HG03159 (cell line): ENCODE data around the gene FLACC1.

Experiments used
- ATAC-seq: cut with Tn5 transposase; IDR thresholded peaks from one replicate; pipeline ENCODE4 v1.9.1; 2021; ENCODE audit warnings: mild to moderate bottlenecking, moderate library complexity; ENCODE audit not compliant: unreplicated experiment

Gene FLACC1

DNA sequence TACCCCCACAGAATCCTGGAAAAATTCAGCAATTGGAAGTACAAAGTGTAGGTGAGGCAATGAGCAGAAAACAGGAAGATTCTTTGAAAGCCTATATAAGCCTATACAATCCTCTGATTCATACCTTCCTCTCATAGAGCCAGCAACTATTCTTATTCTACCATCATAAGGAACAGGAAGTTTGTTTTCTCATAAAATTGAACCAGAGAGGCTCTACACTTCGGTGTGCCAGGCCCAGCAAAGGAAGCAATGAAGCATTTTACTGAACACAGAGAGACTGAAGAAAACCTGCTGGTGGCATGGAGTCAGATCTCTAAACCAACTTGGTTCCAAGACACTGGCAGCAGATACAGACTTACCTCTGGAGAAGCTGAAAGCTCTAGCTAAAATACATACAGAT lies 78.1 kb downstream of the FLACC1 start:
- ATAC-seq, result no peak

DNA sequence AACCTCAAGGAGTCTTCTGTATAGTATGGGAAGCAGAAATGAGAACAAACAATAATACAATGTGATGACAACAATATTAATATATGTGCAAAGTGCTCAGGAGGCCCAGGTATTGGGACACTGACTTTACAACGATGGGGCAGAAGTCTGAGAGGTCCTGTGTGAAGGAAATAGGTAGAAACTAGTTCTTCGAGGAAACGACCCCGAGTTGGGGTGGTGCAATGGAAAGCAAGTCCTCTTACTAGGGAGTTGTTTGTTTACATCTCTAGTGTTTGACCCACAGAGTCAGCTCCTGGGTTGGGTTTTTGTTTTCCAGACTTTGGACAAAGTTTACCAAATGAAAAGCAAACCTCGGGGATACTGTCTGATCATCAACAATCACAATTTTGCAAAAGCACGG lies 80.6 kb downstream of the FLACC1 start:
- ATAC-seq, result no peak

DNA sequence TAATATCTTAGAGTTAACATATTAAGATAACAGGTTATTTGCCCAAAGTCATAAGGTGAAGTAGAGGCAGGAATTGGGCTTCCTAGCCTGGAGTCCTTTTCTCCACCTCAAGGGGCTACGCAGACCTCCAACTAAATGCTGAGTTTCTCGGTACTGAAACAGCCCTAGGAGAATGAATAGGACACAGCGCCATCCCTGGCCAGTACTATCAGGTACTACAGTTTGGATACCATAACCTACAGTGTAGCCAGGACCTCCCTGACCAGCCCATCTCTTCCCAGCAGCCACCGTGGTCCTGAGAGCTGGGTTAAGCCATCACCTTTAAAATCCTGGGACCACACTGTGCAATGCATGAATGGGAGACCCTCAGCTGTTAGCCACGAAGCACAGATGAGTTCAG lies 81.2 kb downstream of the FLACC1 start:
- ATAC-seq, result no peak

DNA sequence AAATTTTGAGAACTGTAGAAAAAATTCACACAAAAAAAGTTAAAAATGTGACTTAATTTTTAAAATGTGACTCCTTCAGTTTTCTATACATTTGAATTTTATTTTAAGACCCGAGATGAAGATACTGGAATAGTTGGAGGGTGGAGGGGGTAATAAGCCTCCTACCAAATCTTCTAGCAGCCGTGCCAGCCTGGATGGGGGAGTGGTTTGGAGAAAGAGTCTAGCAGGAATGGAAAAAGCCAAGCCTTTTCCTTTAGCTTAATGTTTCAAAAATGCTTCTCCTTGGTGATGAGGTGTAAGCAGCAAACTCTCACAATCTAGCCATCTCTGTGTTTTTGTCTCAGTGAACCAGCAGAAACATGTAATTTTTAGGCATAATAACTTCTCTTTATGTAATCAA lies 82.1 kb downstream of the FLACC1 start:
- no peak for ATAC-seq

DNA sequence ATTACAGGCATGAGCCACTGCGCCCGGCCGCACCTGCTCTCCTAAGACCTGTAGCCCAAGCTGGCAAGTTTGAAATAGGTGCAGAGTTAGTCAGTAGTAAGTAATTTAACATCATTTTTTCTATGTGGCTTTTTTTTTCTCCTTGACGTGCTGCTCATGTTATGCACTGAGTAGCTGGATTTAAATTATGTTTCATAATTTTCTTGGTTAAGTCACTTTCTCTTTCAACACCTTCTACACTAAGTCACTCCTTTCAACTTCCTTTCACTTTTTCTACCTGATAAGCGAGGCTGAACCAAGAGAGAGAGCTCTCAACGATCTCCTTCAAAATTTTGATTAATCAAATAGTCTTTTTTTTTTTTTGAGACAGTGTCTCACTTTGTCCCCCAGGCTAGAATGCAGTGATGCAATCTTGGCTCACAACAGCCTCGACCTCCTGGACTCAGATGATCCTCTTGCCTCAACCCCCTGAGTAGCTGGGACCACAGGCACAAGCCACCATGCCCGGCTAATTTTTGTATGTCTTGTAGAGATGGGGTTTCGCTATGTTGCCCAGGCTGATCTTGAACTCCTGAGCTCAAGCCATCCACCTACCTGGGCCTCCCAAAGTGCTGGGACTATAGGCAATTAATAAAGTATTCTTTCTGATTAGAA lies 83.7 kb downstream of the FLACC1 start:
- ATAC-seq, result no peak

DNA sequence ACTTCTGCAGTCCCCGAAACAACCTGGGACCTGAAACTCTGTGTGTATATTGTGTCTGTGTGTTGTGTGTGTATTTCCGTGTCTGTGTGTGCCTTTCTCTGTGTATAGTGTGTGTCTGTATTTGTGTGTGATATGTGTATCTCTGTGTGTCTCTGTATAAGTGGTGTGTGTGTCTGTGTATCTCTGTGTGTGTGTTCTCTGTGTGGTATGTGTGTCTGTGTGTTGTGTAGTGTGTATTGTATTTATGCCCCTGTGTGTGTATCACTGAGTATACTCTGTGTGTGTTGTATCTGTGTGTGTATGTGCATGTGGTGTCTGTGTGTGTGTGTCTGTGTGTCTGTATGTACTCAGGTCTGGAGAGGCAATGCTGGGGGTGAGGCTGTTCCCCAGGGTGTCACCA lies 85.2 kb downstream of the FLACC1 start:
- ATAC-seq, result no peak

DNA sequence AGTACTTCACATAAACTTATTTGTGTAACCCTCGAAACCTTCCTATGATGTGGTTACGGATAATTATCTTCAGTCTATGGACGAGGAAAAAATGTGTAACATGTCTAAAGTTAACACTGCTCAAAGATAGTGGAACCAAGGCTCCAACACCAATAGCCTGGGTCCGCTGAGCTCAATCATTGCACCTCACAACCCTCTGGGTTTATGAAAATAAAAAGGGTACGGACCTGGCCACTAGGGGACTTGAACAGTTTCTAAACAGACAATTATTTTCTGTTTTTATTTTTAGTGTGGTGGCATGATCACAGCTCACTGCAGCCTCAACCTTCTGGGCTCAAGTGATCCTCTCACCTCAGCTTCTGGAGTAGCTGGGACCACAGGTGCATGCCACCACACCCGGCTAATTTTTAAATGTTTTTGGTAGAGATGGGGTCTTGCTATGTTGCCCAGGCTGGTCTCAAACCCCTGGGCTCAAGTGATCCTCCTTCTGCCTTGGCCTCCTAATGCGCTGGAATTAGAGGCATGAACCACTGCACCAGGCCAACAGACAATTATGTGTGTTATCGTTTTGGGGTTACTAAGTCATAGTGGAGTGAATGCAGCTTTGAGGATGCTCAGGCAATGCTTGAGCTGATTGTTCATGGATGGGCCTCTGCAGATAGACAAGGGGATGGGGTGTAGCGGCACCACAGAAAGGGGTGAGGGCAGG lies 86.7 kb downstream of the FLACC1 start:
- ATAC-seq, result no peak

DNA sequence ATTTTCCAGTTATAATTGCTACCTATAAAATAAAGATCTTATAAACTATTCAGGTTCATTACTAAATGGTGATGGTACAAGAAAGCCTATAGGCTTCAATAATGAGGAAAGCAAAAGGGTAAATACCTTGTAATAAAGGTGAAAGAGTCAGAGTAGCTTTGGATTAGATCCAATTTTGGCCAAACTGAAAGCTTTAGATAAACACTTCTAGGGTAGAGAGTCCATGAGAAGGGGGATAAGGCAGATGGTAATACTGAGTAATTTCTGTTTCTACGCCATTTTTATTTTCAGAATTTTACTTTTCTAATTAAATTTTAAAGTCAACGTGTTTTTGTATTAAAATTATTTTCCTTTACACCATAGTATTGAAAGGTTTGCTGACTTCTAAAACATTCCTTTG lies 87.4 kb downstream of the FLACC1 start:
- ATAC-seq, result no peak

DNA sequence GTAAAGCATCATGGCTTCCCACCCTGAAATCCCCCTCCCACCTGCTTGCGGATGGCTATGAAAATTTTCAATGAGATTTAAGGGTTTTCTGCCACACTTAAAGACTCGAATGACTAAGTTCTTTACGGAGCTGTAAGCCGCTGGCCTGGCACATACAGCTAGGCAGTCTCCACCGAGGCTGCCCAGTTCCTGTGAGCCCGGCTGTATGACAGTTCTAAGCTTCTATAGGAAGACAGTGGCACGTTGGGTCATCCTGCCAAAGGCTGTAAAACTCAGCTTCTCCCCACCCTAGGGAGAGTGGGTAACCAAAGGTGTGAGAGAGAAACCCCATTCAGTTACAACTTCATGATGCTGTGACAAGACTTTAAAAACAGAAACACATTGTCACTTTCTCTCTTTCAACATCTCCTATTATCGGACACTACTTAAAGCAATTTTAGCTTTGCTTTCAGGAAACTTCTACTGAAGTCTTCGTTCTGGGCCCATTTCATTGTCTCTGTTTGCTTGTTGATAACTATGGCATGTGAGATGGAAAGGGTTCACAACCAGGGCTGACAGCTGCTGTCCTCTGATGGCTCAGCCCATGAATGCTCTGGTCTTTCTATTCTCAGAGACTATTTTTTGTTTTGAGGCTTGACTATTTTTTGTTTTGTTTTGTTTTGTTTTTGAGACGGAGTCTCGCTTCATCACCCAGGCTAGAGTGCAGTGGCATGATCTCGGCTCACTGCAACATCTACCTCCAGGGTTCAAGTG lies 89.7 kb downstream of the FLACC1 start:
- no peak for ATAC-seq

DNA sequence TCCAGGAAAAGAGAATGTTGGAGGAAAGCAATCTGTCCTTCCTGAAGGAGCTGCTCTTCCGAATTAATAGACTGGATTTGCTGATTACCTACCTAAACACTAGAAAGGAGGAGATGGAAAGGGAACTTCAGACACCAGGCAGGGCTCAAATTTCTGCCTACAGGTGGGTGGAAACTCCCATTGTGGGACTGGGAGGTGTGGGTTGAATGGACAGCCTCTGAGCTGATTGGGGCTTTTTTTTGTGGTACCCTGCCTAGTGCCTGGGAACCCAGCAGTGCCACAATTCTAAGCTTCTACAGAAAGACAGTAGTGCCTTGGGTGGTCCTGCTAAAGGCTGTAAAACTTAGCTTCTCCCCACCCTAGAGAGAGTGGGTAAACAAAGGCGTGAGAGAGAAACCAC lies 90.5 kb downstream of the FLACC1 start:
- ATAC-seq, result no peak

DNA sequence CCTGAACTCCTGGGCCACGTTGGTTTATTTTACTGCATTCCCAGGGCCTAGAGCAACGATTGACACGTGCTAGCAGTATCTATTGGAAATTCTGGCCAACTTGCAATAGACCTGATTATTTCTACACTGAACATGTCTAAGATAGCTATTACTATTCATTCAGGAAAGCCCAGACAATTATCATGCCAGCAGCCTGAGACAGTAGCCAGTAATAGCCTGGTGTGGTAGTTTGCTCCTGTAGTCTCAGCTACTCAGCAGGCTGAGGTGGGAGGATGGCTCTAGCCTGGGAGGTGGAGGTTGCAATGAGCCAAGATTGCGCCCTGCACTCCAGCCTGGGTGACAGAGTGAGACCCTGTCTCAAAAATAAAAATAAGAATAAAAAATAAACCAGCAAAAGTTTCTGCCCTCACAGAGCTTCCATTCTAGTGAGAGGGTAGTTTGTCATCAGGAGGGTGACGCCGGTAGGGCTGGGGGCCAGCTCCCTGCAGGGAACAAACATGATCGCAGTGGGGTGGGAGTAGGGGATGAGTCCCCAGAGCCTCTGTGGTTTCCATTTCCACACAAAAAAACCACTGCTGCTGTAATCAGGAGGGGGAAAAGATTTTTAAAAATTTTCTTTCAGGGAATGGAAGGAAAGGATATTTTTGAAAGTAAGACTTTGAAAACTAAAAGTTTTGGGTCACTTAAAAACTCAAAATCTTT lies 92.5 kb downstream of the FLACC1 start:
- ATAC-seq, result no peak

DNA sequence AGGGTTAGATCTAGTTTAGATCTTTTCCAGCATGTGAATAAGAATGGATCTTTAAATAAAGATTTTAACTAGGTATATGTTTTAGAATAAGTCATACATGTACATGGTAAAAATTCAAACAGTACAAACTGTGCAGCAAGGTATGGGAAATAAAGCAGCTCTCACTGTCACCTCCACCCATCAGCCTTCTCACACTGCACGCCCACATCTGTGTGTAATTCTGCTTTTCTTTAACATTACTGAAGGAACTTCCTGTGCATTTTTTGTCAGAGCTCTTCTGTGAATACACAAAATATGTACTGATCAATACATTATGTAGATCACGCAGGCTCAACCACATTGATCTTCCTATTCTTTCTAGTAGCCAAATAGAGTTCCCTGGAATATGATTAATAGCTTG lies 93.4 kb downstream of the FLACC1 start:
- ATAC-seq, result no peak

DNA sequence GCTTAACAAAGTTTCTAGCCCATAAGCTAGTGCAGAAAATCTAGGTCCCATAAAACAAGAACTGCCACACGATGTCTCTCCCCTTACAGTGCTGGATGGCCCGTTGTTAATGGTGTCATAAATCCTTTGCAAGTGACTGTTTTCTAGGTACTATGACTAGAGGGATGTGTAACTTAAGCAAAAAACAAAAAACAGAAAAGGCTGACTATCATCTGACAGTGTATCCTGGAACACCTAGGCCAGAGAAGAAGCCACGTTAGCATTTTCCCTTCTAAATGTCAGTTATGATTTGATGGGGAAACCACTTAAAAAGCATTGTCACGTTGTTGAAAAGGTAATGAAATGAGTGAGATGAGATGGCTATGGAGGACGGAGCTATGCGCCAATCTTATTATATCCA lies 94.4 kb downstream of the FLACC1 start:
- ATAC-seq, result no peak

DNA sequence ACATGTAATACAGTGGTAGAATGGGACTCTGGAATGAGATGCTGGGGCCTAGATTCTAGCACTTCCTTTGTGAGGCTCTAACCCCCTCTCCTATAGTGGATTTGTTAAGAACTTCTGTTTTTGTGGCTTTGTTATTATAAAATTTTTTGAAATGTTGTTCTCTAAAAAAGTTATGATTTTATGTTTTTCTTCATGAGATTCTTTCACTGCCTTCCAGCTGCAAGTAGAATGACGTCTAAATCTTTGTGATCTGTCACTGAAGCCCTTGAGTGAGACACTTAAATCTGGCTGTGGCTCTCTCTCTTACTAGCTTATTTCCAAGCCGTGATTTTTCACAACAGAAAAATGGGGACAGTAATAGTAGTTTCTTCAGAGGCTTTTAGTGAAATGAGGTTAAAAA lies 95.2 kb downstream of the FLACC1 start:
- ATAC-seq, result no peak

DNA sequence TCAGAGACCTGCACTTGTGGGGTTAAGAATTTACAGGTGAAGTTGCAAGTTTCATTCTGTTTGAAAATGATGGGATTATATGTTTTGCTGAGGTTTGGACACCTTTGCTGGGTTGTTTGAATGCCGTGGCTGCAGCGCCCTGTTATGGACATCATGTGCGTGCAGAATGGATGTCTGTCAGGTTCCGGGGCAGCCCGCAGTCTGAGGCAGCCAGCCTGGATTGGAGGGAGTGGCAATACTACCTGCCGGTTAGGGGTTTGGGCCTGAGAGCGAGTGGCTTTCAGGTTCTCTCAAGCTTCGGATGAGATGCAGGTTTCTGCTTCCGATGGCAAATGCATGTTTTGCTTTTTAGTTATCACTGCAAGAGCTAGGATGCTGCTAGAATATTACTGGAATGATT lies 95.7 kb downstream of the FLACC1 start:
- ATAC-seq, result no peak

DNA sequence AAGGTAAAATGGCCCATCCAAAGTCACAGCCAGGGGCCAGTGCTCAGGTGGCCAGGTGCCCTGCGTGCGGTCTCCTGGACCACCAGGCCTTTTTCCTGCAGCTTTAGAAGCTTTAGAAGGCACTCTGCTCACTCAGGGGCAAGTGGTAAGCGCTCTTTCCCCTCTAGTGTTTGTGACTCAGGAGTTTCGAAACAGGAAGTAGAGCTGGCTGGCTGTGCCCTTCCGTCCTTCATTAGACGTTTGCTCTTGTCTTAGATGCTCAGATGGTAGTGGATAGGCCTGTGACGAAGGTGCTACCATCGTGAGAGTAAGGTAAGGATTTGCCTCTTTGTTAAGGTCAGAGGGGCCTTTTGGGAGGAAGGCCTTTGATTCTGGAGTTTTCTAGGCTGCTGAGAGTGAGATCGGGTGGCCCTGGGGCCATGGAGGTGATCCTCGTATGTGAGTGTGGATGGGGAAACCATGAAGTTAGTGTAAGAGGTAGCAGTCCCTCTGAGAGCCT lies 96.8 kb downstream of the FLACC1 start, which contains the start of gene CASP8:
TSS of gene CASP8 (plus strand) at position 235 of the 499 bp plus-strand sequence. CDS start 5,951 bp downstream, outside the sequence.
- ATAC-seq, result no peak

DNA sequence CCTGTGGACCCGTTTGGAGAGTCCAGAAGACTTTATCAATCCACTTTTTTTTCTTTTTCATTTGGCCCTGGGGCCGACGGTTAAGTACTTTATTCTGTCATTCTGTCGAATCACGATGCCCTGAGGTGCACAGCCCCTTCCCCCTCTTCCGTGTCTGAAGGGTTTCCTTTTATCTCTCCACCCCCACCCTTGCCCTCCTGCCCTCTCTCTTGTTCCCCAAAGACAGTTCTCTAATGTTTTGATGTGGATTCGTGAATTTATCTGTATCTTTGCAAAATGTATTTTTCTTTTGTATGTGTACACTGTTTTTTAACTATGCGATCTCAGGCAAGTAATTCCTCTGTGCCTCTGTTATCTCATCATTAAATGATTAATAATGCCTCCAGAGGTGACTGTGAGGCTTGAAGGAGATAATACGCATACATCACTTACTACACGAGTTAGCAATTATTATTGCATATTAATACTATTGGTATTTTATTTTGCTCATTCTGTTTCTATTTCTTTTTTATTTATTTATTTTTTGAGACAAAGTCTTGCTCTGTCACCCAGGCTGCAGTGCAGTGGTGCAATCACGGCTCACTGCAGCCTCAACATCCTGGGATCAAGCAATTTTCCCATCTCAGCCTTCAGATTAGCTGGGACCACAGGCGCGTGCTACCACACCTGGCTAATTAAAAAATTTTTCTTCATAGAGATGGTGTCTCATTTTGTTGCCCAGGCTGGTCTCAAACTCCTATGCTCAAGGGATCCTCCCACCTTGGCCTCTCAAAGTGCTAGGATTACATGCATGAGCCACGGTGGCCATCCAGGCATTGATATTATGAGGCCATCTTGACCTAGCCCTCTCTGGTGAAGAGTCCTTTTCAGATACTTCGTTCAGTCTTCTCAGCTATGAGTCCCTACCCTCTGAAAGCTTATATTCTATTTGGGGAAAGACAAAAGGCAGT lies 98.2 kb downstream of the FLACC1 start:
- peak; percentile 1 for ATAC-seq

DNA sequence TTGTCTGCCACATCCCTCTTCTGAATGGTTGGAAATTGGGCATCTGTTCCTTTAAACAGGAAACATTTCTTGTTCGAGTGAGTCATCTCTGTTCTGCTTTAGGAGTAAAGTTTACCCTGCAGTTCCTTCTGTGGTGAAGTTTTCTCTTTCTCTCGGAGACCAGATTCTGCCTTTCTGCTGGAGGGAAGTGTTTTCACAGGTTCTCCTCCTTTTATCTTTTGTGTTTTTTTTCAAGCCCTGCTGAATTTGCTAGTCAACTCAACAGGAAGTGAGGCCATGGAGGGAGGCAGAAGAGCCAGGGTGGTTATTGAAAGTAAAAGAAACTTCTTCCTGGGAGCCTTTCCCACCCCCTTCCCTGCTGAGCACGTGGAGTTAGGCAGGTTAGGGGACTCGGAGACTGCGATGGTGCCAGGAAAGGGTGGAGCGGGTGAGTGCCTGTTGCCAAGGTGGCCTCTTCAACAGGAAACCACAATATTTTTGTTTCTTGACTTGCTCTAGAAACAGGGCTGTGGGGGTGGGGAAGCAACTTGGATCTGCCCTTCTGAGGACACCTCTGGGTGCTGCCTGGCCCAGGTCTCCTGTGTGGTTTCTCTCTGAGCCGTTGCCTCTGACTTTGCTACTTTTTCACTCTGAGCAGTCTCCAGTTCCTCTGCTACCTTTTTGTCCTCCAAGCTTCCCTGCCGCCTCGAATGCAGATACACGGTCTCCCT lies 99.0 kb downstream of the FLACC1 start:
- ATAC-seq, result peak; percentile 64

DNA sequence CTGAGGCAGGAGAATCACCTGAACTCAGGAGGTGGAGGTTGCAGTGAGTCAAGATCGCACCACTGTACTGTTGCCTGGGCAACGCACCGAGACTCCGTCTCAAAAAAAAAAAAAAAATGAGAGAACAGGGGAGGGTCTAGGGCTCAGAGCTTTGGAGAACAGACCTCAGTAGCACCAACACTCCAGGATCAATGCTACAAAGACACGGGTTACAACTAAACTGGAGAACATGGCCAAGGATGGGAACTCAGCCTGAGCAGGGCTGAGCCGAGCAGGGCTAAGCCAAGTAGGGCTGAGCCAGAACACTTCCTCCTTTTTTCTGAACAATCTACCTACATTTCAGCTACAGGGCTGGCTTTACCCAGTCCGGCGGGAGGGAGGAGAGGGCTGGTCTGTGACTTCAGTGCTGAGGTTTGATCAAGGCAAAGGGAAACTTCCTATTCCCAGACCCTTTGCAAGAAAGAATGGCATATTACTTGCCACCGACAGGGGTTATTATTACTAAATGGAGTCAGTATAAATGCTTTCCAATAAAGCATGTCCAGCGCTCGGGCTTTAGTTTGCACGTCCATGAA lies 99.7 kb downstream of the FLACC1 start:
- ATAC-seq, result peak; percentile 47
